ENCODE results near the gene ADCY5.

Gene ADCY5

DNA sequence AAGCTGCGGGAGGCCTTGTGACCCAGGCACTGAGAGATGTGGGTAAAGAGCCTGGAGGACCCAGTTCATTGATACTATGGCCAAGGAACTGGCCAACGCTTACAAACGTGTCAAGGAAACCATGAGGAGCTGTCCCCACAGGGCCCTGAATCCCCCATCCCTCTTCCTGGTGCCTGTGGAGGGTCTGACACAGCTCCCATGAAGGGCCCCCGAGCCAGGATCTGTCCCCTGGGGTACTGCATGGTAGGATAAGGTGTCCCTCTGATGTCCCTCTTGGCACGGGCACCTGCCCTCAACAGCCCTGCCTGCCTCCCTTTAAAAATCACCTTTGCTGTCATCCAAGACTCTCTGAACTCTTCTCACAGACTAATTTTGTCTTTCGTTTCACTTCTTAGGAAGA is 122.4 kb downstream of the ADCY5 start:
- FAIRE-seq (no peak), DNase-seq (ENCODE audit: low spot score) (no peak)

GRCh38 chr3:123325766-123326256 is 123.1 kb downstream of the ADCY5 start:
- DNase-seq (ENCODE audit: low spot score), result no peak
- FAIRE-seq, result no peak

- FAIRE-seq (no peak), DNase-seq (ENCODE audit: low spot score) (no peak)
Measured at GRCh38 chr3:123324880-123325765, 123.8 kb downstream of the ADCY5 start.

DNA sequence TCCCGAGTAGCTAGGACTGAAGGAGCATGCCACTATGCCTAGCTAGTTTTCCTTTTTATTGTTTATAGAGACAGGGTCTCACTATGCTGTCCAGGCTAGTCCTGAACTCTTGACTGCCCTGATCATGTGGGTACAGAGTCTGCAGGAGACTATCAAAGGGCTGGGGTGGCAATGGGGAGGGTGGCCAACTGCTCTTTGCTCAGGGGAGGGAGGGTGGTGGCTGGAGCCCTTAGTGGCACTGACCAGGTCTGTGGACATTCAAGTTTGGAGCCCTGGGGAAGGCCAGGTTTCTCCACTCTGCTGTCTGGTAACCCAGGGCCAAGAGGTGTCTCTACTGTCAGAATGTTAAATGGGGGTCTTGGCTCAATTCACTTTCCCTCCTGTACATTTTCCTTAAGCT is 125.1 kb downstream of the ADCY5 start:
- FAIRE-seq, result no peak
- DNase-seq (ENCODE audit: low spot score), result no peak

- FAIRE-seq, result no peak
- no peak for DNase-seq (ENCODE audit: low spot score)
Measured at GRCh38 chr3:123322866-123323265, 126.0 kb downstream of the ADCY5 start.

- DNase-seq (ENCODE audit: low spot score) (no peak), FAIRE-seq (no peak)
Measured at GRCh38 chr3:123321806-123322205, 127.1 kb downstream of the ADCY5 start.

DNA sequence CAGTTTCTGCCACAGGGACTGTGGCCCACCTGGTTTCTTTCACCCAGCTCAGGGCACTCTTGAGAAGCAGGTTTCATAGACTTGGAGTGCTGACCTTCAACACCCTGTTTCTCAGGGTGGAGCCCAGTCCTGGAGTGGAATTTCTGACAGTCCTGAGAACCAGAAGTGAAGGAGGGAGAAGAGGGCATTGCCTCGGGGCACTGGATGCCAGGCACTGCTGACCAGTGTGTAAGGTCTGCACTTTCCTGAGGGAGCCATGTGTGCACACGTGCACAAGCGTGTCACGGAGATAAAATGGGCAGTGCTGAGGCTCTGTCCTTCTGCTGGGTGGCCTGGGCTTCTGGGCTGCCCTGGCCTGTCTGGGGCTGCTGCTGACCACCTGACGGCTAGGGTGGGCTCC is 128.7 kb downstream of the ADCY5 start:
- DNase-seq (ENCODE audit: low spot score) (no peak), FAIRE-seq (no peak)

DNA sequence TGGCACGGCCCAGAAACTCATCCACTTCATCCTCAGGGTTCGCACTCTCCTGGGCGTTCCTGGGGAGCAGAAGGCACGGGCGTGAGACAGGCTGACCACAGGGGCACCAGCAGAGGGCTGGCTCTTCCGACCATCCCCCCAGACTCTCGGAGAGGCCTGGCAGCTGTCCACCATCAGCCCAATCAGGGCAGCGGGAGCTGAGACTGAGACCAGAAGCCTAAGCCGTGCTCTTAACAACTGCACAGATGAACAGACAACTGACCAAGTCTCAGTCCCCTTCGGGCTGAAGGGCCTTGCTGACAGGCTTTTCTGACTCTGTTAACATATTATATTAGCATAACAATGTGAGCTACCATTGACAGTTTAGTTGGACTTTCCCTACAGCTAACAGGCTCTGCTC is 129.1 kb downstream of the ADCY5 start:
- DNase-seq (ENCODE audit: low spot score) (no peak), FAIRE-seq (no peak)

GRCh38 chr3:123318374-123318773 is 130.5 kb downstream of the ADCY5 start:
- DNase-seq (ENCODE audit: low spot score) (no peak), FAIRE-seq (no peak)

DNA sequence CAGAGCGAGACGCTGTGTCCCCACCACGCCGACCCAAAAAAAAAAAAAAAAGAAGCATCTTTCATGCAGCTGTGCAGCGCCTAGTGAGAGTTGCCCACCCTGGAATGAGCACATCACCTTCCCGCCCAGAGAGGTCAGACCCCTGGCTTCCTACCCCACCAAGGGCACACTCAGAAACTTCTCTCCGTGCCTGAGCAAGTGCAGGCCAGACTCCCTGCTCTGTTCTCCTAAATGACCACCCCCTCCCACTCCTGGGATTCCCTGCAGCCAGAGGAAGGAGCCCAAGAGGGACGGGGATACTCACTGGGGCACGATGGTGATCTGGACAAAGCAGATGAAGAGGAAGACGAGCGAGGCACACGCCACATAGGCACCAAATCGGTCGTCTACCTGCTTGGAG is 131.2 kb downstream of the ADCY5 start:
- DNase-seq (ENCODE audit: low spot score) (no peak), FAIRE-seq (no peak)

GRCh38 chr3:123315271-123315595 is 133.7 kb downstream of the ADCY5 start:
- FAIRE-seq (no peak), DNase-seq (ENCODE audit: low spot score) (no peak)

GRCh38 chr3:123314359-123315270 is 134.3 kb downstream of the ADCY5 start:
- FAIRE-seq (no peak), DNase-seq (ENCODE audit: low spot score) (no peak)

GRCh38 chr3:123313889-123314288 is 135.0 kb downstream of the ADCY5 start:
- FAIRE-seq, result no peak
- no peak for DNase-seq (ENCODE audit: low spot score)

GRCh38 chr3:123312331-123313265 is 136.3 kb downstream of the ADCY5 start:
- DNase-seq (ENCODE audit: low spot score) (no peak), FAIRE-seq (no peak)

DNA sequence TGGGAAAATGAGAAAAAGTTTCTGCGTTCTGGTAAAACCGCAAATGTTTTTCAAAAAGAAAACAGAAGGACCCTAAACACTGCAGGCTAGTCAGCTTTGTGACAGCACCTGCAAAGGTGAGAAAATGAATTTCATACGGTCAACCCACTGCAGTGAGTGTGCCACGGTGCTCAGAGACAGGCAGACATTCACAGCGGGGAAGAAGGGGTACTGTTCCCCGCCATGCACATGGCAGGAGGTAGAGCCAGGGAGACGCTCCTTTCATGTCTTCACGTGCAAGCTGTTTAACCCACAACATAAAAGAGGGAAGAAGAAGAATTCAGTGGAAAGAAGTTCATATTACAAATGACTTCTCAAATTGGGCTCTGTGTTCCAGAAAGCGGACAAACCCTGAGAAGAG is 137.7 kb downstream of the ADCY5 start:
- DNase-seq (ENCODE audit: low spot score) (no peak), FAIRE-seq (no peak)

- DNase-seq (ENCODE audit: low spot score) (no peak), FAIRE-seq (no peak)
Measured at GRCh38 chr3:123310741-123311140, 138.1 kb downstream of the ADCY5 start.

DNA sequence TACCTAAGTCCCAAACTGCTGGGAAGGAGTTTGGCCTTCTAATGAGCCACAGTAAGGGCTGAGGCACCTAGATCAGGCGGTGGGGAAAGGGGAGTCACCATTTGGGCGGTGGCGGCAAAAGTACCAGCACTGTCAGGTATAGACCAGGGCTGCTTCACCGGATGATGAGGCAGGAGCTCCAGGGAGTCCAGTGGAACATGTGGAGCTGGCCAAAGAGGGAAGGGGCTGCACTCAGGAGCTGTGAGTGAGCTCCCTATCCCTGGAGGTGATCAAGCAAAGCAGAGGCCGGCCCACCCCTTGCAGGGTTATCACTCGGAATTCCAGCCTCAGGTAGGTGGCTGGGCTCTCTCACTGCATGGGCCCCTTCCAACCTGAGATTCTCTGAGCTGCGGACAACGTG is 138.7 kb downstream of the ADCY5 start:
- DNase-seq (ENCODE audit: low spot score), result no peak
- no peak for FAIRE-seq

GRCh38 chr3:123307064-123307463 is 141.8 kb downstream of the ADCY5 start:
- DNase-seq (ENCODE audit: low spot score), result no peak
- FAIRE-seq, result no peak

DNA sequence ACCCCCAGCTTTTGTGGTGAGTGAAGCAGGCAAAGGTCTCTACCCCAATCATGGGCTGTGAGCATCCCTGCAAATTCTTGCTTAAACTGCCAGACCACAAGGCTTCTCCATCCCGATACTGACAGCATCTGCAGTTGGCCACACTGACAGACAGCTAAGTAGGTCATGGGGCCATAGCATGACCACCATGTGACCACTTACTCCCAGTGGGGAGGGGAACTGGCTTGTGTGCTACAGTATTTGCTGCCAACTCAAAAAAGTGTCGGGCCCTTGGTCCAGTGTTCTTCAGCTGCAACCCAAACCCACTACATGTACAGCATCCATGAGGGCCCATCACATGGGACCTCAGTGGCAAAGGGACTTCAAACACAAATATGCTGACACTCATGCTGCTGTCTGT is 143.7 kb downstream of the ADCY5 start:
- no peak for DNase-seq (ENCODE audit: low spot score)
- no peak for FAIRE-seq

DNA sequence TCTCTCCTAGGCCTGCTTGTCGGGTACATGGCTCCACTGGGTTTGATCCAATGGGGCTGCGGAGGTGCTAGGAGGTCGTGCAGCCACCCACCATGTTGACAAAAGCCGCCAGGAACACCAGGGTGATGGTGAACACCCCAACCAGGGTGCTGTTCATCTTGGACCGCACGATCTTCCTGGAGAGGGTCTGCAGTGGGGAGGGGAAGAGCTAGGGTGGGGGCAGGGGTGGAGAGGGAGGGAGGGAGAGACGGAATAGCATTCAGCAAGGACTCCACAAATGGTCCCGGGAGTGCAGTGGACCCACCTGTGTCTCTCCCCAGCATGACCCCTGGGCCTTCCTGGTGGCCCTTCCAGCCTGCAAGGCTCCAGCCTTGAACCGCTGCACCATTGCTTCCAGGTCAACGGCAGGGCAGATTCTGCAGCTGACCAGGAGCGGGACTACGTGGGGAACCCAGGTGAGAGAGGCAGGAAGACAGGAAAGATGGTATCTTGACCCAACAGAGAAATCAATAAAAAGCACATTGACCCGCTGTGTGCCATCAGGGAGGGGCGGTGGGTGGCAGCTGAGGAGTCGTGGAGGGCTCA is 144.8 kb downstream of the ADCY5 start:
- DNase-seq (ENCODE audit: low spot score) (no peak), FAIRE-seq (no peak)

- DNase-seq (ENCODE audit: low spot score) (no peak), FAIRE-seq (no peak)
Measured at GRCh38 chr3:123302961-123303360, 145.9 kb downstream of the ADCY5 start.
